A673 (cell line): ENCODE data around the gene MDGA2. TPM values are rescaled to one million over a fixed set of nuclear protein-coding genes. Genes with fewer than 3 reads are reported as not detected.

Source experiments
- BruUV-seq: library from RNA; stranded (reverse); fragments of 400-500 nt; replicated peaks from 2 replicates; lab custom pipeline; 2021; lab: Mats Ljungman, UMichigan
- CTCF ChIA-PET: fragments of 300-600 bp; sonication (Branson Sonifier 250); formaldehyde crosslinking; loops from one replicate; lab custom pipeline; 2022; ENCODE audit warnings: antibody characterized with exemption; lab: Charles Lee
- POLR2A ChIA-PET: fragments of 300-600 bp; sonication (Branson Sonifier 250); formaldehyde crosslinking; loops from one replicate; lab custom pipeline; 2022; ENCODE audit warnings: antibody characterized with exemption; ENCODE audit not compliant: low non-redundant PET; lab: Charles Lee
- DNase-seq: peaks from one replicate; pipeline ENCODE4 v3.0.0-alpha.2; 2015; ENCODE audit warnings: low spot score
- H3K27ac ChIP-seq: fragments of 200-600 bp; sonication (generic); 2 replicates; pipeline ENCODE4 v1.5.1; 2016; ENCODE audit warnings: mixed run types, low read depth, mild to moderate bottlenecking, mixed read lengths, antibody characterized with exemption, low read length; ENCODE audit not compliant: poor library complexity, severe bottlenecking
- H3K27me3 ChIP-seq: fragments of 200-600 bp; sonication (generic); replicated peaks from 2 replicates; pipeline ENCODE4 v1.6.1; 2017; ENCODE audit warnings: mixed run types, low read depth, mild to moderate bottlenecking, mixed read lengths, antibody characterized with exemption, low read length; ENCODE audit not compliant: insufficient read depth, poor library complexity
- H3K36me3 ChIP-seq: fragments of 200-600 bp; sonication (generic); 2 replicates; pipeline ENCODE4 v1.6.1; 2016; ENCODE audit warnings: mixed run types, mild to moderate bottlenecking, mixed read lengths, antibody characterized with exemption, low read length; ENCODE audit not compliant: insufficient read depth, poor library complexity, severe bottlenecking
- H3K4me1 ChIP-seq: fragments of 200-600 bp; sonication (generic); 2 replicates; pipeline ENCODE4 v1.6.1; 2017; ENCODE audit warnings: mixed run types, mild to moderate bottlenecking, mixed read lengths, antibody characterized with exemption, low read length; ENCODE audit not compliant: insufficient read depth, poor library complexity, severe bottlenecking
- H3K4me3 ChIP-seq: fragments of 200-600 bp; sonication (generic); 2 replicates; pipeline ENCODE4 v1.5.1; 2016; ENCODE audit warnings: low read depth, mixed run types, mild to moderate bottlenecking, mixed read lengths, low read length; ENCODE audit not compliant: poor library complexity, severe bottlenecking
- H3K9me3 ChIP-seq: fragments of 200-600 bp; sonication (generic); 2 replicates; pipeline ENCODE4 v1.6.1; 2016; ENCODE audit warnings: mixed run types, low read depth, mild to moderate bottlenecking, mixed read lengths, antibody characterized with exemption, low read length; ENCODE audit not compliant: poor library complexity, severe bottlenecking
- CTCF ChIP-seq: fragments of 300-800, 200-600 bp; sonication (generic); conservative IDR thresholded peaks from 2 replicates; pipeline ENCODE4 v1.5.1; 2017; ENCODE audit warnings: low read depth, mild to moderate bottlenecking, antibody characterized with exemption, low read length, moderate library complexity, mixed read lengths
- EZH2 ChIP-seq: fragments of 200-600 bp; sonication (generic); IDR thresholded peaks from 2 replicates; pipeline ENCODE4 v1.6.1; 2017; ENCODE audit warnings: borderline replicate concordance, low read depth, mild to moderate bottlenecking, mixed read lengths, antibody characterized with exemption, low read length; ENCODE audit not compliant: poor library complexity, severe bottlenecking
- intact Hi-C: fragments of 100-400 bp; cut with micrococcal nuclease; formaldehyde crosslinking; loops from one replicate; pipeline ENCODE4 v1.10.0; 2022; ENCODE audit not compliant: unreplicated experiment
- total RNA-seq: library from RNA; stranded (reverse); gene quantifications from 2 replicates; pipeline ENCODE4 v1.2.3, GENCODE V29; 2021

MDGA2 gene
- total RNA-seq, 1 experiment from 2014 or later, result not detected

GRCh38 chr14:47485421-47485820 lies 190.0 kb downstream of the MDGA2 start:
- Histone ChIP-seq H3K36me3 (no peaks in the 10 kb centered on the region), H3K27ac (no peak overlapping the region), H3K9me3 (no peaks in the 10 kb centered on the region), H3K4me1 (no peaks in the 10 kb centered on the region), H3K27me3 (peaks cover 10% of the 10 kb centered on the region), H3K4me3 (no peak overlapping the region)
- intact Hi-C loops, result no loop called here
- CTCF ChIA-PET, result no interaction called here
- TF ChIP-seq CTCF, result no peak
- TF ChIP-seq EZH2, result no peak
- peak; percentile 7 for DNase-seq
- POLR2A ChIA-PET, result no interaction called here
- no TSS peak for BruUV-seq

GRCh38 chr14:47483449-47483848 lies 192.0 kb downstream of the MDGA2 start:
- intact Hi-C loops, result no loop called here
- POLR2A ChIA-PET, result no interaction called here
- DNase-seq, result no peak
- TF ChIP-seq EZH2 (no peak), CTCF (no peak)
- H3K27me3 ChIP-seq, result peaks cover 16% of the 10 kb centered on the region
- H3K9me3 ChIP-seq, result no peaks in the 10 kb centered on the region
- no peaks in the 10 kb centered on the region for H3K4me1 ChIP-seq
- no TSS peak for BruUV-seq
- H3K36me3 ChIP-seq, result no peaks in the 10 kb centered on the region
- no peak overlapping the region for H3K27ac ChIP-seq
- CTCF ChIA-PET, result interaction anchor here (0.7 kb wide), 1 partner anchor 274 kb away, joined by 4 read pairs; no protein-coding TSS in a partner anchor
- no peak overlapping the region for H3K4me3 ChIP-seq

GRCh38 chr14:47471075-47471474 lies 204.3 kb downstream of the MDGA2 start:
- POLR2A ChIA-PET, result no interaction called here
- TF ChIP-seq CTCF (no peak), EZH2 (no peak)

More at GRCh38 chr14:47471075-47471474, 204.3 kb downstream of the MDGA2 start:
- Histone ChIP-seq H3K4me1 (no peaks in the 10 kb centered on the region), H3K27me3 (no peaks in the 10 kb centered on the region), H3K4me3 (no peak overlapping the region), H3K36me3 (no peaks in the 10 kb centered on the region), H3K27ac (no peak overlapping the region), H3K9me3 (no peaks in the 10 kb centered on the region)
- no TSS peak for BruUV-seq
- no peak for DNase-seq
- CTCF ChIA-PET, result no interaction called here
- intact Hi-C loops, result no loop called here
